ENCODE measurements around the gene LHPP.

Gene LHPP

DNA sequence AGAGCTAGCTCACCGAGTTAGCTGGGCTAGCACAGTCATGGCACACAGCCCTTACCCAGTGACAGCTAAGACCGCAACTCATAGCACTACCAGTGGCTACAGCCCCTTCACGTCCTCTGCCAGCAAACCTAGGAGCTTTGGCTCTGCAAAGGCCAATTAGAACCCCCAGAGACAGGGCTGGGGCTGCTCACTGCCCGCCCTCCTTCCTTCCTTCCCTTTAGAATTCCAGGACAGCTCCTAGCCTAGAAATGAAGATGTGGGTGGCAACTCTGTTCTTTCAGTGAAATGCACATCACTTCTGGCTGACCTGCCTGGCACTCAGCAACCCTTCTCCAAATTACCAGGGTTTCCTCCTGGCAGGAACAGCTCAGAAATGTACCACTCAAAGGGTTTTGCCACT is 182.6 kb downstream of the LHPP start:
- H3K4me1 ChIP-seq (ENCODE audit: control insufficient read depth, insufficient read depth, low read length): peaks cover 51% of the 10 kb centered on the region
- H3K36me3 ChIP-seq (ENCODE audit: insufficient read depth, low read length): no peaks in the 10 kb centered on the region
- H3K9ac ChIP-seq (ENCODE audit: low read depth, low read length): no peak overlapping the region

DNA sequence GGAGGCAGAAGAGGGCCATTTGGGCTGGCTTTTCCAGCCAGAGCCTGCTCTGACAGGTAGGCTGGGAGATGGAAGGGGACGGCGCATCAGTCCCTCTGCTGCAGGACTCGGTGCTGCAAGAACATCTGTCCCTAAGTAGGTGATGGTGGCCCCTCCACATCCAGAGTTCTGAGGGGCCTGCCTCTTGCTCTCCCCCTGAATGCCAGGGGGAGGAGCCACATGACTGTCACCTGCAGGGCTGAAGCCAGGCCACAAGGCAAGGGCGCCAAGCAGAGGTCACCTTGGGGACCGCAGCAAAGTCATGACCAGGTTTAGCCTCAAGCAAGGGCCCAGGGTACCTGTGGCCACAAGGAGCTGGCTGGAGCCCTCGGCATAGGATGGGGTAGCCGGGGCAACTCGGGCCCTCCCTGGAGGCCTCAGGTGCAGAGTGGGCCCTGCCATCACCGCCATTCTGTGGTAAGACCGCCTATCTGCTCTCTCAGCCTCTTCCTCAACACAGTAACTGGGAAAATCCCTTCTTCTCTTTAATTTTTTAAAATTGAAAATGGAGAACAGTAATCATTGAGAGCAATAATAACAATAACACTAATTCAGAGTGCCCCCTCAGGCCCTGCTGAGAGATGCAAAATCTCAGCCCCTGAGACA is 183.3 kb downstream of the LHPP start:
- Histone ChIP-seq H3K9ac (ENCODE audit: low read depth, low read length) (no peak overlapping the region), H3K9me3 (replicated peaks; ENCODE audit: low read length) (no peaks in the 10 kb centered on the region), H3K27me3 (ENCODE audit: control insufficient read depth, insufficient read depth, low read length) (no peaks in the 10 kb centered on the region), H3K4me1 (ENCODE audit: control insufficient read depth, insufficient read depth, low read length) (peaks cover 58% of the 10 kb centered on the region), H3K4me3 (ENCODE audit: low read length) (no peak overlapping the region), H3K4me2 (ENCODE audit: low read length) (no peak overlapping the region), H3K36me3 (ENCODE audit: insufficient read depth, low read length) (no peaks in the 10 kb centered on the region)

More for the DNA sequence above, 182.6 kb downstream of the LHPP start:
- no peaks in the 10 kb centered on the region for H3K27me3 ChIP-seq (ENCODE audit: control insufficient read depth, insufficient read depth, low read length)
- H3K4me3 ChIP-seq (ENCODE audit: low read length): no peak overlapping the region
- H3K4me2 ChIP-seq (ENCODE audit: low read length): no peak overlapping the region
- no peaks in the 10 kb centered on the region for H3K9me3 ChIP-seq (replicated peaks; ENCODE audit: low read length)

DNA sequence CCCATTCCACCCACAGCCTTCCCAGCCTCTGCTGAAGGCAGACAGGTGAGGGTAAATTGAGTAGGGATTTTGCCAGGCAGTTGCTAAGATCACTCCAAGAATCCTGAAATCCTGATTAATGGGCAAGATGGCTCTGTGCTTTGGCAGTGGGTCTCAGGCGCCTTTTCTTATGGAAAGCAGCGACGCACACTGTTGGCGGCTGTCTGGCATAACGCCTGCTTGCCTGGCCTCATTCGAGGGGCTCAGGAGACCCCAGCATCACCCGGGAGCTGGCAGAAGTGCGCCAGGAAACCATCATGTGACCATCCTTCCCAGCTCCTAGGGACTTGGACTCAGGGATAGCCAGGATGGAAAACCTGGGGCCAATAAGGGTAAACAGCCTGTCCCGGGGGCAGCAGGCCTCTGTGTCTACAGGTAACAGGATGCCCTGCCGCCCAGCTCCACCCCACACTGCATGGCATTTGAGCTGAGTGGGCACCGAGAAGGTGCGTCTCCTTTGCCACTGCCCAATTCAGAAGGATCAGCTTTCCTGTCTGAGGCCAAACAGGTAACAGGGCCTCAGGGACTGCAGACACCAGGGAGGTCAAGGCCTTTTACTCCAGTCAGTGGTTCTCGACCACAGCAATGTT is 184.0 kb downstream of the LHPP start:
- H3K9me3 ChIP-seq (replicated peaks; ENCODE audit: low read length): no peaks in the 10 kb centered on the region
- H3K9ac ChIP-seq (ENCODE audit: low read depth, low read length): no peak overlapping the region
- H3K4me2 ChIP-seq (ENCODE audit: low read length): no peak overlapping the region
- no peaks in the 10 kb centered on the region for H3K36me3 ChIP-seq (ENCODE audit: insufficient read depth, low read length)
- no peaks in the 10 kb centered on the region for H3K27me3 ChIP-seq (ENCODE audit: control insufficient read depth, insufficient read depth, low read length)
- peaks cover 62% of the 10 kb centered on the region for H3K4me1 ChIP-seq (ENCODE audit: control insufficient read depth, insufficient read depth, low read length)
- no peak overlapping the region for H3K4me3 ChIP-seq (ENCODE audit: low read length)

DNA sequence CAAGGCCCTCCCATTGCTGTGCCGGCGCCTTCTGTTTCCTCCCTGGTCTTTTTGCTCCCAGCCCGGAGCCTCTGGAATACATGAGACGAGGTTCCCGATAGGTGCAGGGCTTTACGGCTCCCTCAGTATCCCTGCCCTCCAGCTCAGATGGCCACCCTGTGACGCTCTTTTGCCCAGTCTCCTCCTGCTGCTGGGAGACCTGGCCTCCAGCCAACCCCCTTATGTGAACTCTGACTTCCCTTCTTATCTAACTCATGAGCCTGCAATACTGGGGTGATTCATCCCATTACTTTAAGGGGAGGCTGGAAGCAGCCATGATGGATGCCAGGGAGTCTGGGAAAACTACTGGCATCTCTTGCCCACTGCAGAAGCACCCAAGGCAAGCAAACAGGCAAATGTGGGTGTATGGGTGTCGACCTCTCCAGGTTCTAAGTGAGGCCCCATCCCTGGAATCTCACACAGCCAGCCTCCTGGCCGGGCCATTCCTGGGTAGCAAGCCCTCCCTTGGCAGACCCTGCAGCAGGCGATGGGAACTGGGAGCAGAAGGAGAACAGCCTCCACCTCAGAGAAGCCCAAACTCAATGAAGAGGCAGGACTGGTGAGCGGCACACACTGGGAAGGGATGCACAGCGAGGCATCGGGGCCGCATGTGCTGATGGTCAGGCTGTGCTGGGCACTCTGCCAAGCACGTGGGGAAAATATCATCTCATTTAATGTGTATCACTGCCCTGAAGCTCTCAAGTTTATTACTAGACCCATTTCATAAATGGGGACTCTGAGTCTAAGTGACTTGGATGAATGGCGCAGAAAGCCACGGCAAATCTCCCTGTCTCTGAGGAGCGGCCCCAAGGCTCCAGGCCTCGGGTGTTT is 185.1 kb downstream of the LHPP start:
- H3K9ac ChIP-seq (ENCODE audit: low read depth, low read length): no peak overlapping the region
- peaks cover 58% of the 10 kb centered on the region for H3K4me1 ChIP-seq (ENCODE audit: control insufficient read depth, insufficient read depth, low read length)

DNA sequence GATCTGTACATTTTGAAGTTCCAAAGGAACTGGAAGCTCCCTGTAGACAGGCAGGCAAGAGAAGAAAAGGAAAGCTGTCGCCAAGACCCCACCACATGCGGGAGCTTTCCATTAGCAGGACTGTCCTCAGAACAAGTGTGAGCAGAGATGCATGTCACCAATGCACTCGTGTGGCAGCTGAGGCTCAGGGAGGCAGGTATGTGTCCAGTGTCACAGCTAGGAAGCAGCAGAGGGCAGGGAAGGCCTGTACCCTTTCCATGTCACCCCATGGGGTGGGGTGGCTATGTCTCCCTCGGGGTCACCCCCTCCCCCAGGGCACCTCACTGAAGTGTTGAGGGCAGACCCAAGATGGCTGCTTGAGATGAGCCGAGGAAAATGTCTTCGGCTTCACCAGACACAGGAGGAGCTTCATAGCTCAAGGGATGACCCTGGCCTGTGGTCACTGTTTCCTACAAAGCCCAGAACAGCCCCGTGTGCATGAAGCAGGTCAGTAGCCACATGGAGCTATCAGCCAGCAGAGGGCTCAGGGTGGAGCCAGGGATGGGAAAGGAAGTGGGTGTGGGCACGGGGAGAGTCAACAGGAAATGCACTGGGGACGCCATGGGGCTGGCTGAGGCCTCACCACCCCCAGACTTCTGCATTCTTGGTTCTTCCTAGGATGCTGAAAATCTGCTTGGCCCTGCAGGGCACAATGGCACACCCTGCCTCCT is 186.0 kb downstream of the LHPP start:
- no peaks in the 10 kb centered on the region for H3K9me3 ChIP-seq (replicated peaks; ENCODE audit: low read length)
- H3K4me2 ChIP-seq (ENCODE audit: low read length): peak overlapping the region; percentile 42
- no peaks in the 10 kb centered on the region for H3K27me3 ChIP-seq (ENCODE audit: control insufficient read depth, insufficient read depth, low read length)
- H3K4me1 ChIP-seq (ENCODE audit: control insufficient read depth, insufficient read depth, low read length): peaks cover 53% of the 10 kb centered on the region
- no peak overlapping the region for H3K4me3 ChIP-seq (ENCODE audit: low read length)
- peak overlapping the region; percentile 70 for H3K9ac ChIP-seq (ENCODE audit: low read depth, low read length)
- no peaks in the 10 kb centered on the region for H3K36me3 ChIP-seq (ENCODE audit: insufficient read depth, low read length)

More for the DNA sequence above, 185.1 kb downstream of the LHPP start:
- no peaks in the 10 kb centered on the region for H3K27me3 ChIP-seq (ENCODE audit: control insufficient read depth, insufficient read depth, low read length)
- H3K36me3 ChIP-seq (ENCODE audit: insufficient read depth, low read length): no peaks in the 10 kb centered on the region
- H3K9me3 ChIP-seq (replicated peaks; ENCODE audit: low read length): no peaks in the 10 kb centered on the region
- no peak overlapping the region for H3K4me3 ChIP-seq (ENCODE audit: low read length)
- H3K4me2 ChIP-seq (ENCODE audit: low read length): peak overlapping the region; percentile 1

DNA sequence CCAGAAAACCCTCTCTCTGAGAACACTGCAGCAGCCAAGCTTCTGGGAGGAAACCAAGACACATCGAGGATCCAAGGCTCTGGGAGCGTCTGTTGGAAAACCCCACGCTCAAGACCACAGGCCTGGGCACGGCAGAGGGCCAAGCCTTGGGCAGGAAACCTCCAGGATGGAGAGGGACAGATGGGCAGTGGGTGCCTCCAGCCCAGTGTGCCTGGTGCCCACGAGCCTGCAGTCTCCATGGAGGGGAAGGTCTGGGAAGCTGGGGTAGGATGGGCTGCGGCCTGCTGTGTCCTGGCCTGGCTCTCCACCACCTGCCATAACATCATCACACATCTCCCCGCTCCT is 186.5 kb downstream of the LHPP start:
- Histone ChIP-seq H3K27me3 (ENCODE audit: control insufficient read depth, insufficient read depth, low read length) (no peaks in the 10 kb centered on the region), H3K4me1 (ENCODE audit: control insufficient read depth, insufficient read depth, low read length) (peaks cover 53% of the 10 kb centered on the region), H3K4me2 (ENCODE audit: low read length) (peak overlapping the region; percentile 42), H3K36me3 (ENCODE audit: insufficient read depth, low read length) (no peaks in the 10 kb centered on the region), H3K9ac (ENCODE audit: low read depth, low read length) (peak overlapping the region; percentile 70), H3K9me3 (replicated peaks; ENCODE audit: low read length) (no peaks in the 10 kb centered on the region), H3K4me3 (ENCODE audit: low read length) (peak overlapping the region; percentile 33)

DNA sequence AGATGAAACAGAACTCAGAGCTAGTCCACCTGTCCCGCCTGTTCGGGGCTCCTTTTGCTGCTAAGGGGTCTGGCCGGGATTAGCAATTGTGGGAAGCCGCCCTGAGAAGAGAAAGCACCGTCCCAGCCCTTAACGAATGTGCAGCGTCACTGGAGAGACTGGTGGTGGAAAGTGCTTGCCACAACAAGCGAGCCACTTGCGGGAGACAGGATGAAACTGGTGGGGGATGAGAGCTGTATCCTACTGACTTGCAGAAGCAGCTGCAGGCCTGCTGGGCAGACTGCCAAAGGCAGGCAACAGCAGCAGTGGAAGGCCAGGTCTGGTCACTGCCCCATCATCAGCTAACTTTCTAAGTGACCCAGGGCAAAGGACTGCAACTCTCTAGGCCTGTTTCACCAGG is 187.1 kb downstream of the LHPP start:
- Histone ChIP-seq H3K4me1 (ENCODE audit: control insufficient read depth, insufficient read depth, low read length) (peaks cover 53% of the 10 kb centered on the region), H3K9ac (ENCODE audit: low read depth, low read length) (peak overlapping the region; percentile 70), H3K4me2 (ENCODE audit: low read length) (peak overlapping the region; percentile 42)

DNA sequence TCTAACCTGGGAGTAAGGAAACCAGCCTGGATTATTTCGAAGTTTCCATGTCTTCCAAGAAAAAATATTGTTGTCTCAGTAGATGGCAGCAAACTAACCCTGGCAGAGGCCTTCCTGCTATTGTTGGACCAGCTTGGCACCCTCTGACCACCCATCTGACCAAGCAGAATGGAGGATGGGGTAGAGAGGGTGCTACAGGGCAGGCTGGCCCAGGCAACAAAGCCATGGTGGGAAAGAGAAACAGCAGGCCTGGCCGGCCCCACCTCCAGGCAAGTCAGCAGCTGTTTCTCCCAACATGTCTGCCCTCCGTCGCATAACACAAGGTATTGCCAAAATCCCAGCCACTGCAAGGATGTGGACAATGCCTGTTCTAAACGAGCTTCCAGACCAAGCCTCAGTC is 187.6 kb downstream of the LHPP start:
- Histone ChIP-seq H3K4me2 (ENCODE audit: low read length) (peak overlapping the region; percentile 5), H3K36me3 (ENCODE audit: insufficient read depth, low read length) (no peaks in the 10 kb centered on the region), H3K9me3 (replicated peaks; ENCODE audit: low read length) (no peaks in the 10 kb centered on the region), H3K27me3 (ENCODE audit: control insufficient read depth, insufficient read depth, low read length) (no peaks in the 10 kb centered on the region), H3K4me3 (ENCODE audit: low read length) (no peak overlapping the region), H3K4me1 (ENCODE audit: control insufficient read depth, insufficient read depth, low read length) (peaks cover 53% of the 10 kb centered on the region), H3K9ac (ENCODE audit: low read depth, low read length) (peak overlapping the region; percentile 70)

More for the DNA sequence above, 187.1 kb downstream of the LHPP start:
- Histone ChIP-seq H3K36me3 (ENCODE audit: insufficient read depth, low read length) (no peaks in the 10 kb centered on the region), H3K4me3 (ENCODE audit: low read length) (peak overlapping the region; percentile 33), H3K9me3 (replicated peaks; ENCODE audit: low read length) (no peaks in the 10 kb centered on the region), H3K27me3 (ENCODE audit: control insufficient read depth, insufficient read depth, low read length) (no peaks in the 10 kb centered on the region)

DNA sequence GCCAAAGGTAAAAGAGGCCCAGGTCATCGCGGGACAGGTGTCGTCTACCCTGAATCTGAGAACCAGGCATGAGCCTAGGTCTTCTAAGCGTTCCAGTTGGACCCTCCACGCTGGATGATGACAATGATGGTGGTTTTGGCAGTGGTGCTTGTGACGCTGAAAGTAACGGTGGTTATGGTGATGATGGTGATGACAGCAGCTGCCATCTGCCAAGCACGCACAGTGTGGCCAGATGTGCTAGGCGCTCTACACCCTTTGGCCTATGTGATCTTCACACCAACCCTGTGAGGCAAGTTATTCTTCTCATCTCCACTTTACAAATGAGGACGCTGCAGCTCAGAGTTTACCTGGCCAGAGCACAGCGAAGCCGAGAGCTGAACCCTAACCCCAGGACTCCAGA is 188.6 kb downstream of the LHPP start:
- Histone ChIP-seq H3K4me1 (ENCODE audit: control insufficient read depth, insufficient read depth, low read length) (peaks cover 53% of the 10 kb centered on the region), H3K9me3 (replicated peaks; ENCODE audit: low read length) (no peaks in the 10 kb centered on the region)

DNA sequence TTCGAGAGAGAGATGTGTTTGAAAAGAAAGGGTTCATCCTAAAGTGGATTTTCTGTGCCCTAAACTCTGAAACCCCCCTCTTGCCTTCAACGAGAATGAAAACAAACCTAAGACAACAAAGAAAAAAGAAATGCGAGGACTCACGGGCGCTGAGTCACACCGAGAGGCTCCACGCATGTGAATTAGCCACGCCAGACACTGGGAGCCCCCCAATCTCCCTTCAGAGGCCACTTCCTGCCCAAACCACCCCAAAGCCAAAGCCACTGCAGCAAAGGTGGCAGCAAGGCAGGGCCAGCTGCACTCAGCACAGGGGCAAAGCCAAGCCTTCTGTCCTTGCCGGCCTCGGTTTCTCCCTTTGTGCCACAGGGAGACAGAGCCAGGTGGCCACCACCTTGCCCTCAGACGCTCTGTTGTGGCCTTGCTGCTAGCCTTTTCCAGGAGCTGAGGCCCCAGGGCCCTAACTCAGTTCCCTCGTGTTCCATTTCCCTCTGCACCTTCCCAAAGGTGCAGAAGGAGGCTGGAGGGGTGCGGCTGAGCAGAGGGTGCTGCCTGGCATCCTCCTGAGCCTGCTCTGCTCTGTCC is 189.3 kb downstream of the LHPP start:
- no peak overlapping the region for H3K9ac ChIP-seq (ENCODE audit: low read depth, low read length)
- H3K4me3 ChIP-seq (ENCODE audit: low read length): no peak overlapping the region
- H3K36me3 ChIP-seq (ENCODE audit: insufficient read depth, low read length): peaks cover 4% of the 10 kb centered on the region

More for the DNA sequence above, 188.6 kb downstream of the LHPP start:
- H3K36me3 ChIP-seq (ENCODE audit: insufficient read depth, low read length): no peaks in the 10 kb centered on the region
- no peaks in the 10 kb centered on the region for H3K27me3 ChIP-seq (ENCODE audit: control insufficient read depth, insufficient read depth, low read length)
- H3K9ac ChIP-seq (ENCODE audit: low read depth, low read length): no peak overlapping the region
- H3K4me2 ChIP-seq (ENCODE audit: low read length): no peak overlapping the region
- H3K4me3 ChIP-seq (ENCODE audit: low read length): no peak overlapping the region

DNA sequence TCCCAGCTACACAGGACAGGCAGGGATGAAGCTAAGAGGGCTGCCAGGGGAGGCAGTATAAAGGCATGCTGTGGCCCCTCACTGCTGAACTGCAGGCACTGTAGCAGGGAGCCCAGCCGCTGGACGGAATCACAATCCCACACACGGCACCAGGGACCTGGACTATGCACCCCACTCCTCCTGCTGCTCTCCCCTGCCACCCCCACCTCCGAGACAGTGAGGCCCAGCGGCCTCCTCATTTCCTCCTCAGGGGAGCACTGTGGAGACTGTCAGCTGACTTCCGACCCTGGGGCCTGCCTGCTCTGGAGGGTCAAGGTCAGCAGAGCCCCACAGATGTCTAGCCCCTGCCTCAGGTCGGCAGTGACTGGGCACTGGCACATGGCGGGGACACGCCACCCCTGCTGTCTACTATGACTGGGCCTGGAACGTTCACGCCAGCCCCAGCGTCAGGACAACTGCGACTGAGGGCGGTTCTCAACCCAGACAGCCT is 189.8 kb downstream of the LHPP start:
- no peak overlapping the region for H3K4me3 ChIP-seq (ENCODE audit: low read length)
- no peaks in the 10 kb centered on the region for H3K27me3 ChIP-seq (ENCODE audit: control insufficient read depth, insufficient read depth, low read length)
- H3K9ac ChIP-seq (ENCODE audit: low read depth, low read length): no peak overlapping the region
- no peaks in the 10 kb centered on the region for H3K9me3 ChIP-seq (replicated peaks; ENCODE audit: low read length)
- peaks cover 4% of the 10 kb centered on the region for H3K36me3 ChIP-seq (ENCODE audit: insufficient read depth, low read length)
- peaks cover 48% of the 10 kb centered on the region for H3K4me1 ChIP-seq (ENCODE audit: control insufficient read depth, insufficient read depth, low read length)
- no peak overlapping the region for H3K4me2 ChIP-seq (ENCODE audit: low read length)

More for the DNA sequence above, 189.3 kb downstream of the LHPP start:
- Histone ChIP-seq H3K4me1 (ENCODE audit: control insufficient read depth, insufficient read depth, low read length) (peaks cover 53% of the 10 kb centered on the region), H3K27me3 (ENCODE audit: control insufficient read depth, insufficient read depth, low read length) (no peaks in the 10 kb centered on the region), H3K4me2 (ENCODE audit: low read length) (no peak overlapping the region), H3K9me3 (replicated peaks; ENCODE audit: low read length) (no peaks in the 10 kb centered on the region)
